ENCODE measurements around the gene CCSER1. TPM values are rescaled to one million over a fixed set of nuclear protein-coding genes. Genes with fewer than 3 reads are reported as not detected.
A peak's percentile ranks its signal among the peaks of the same experiment; 100 is the strongest.

CCSER1 gene
- total and polyA plus RNA-seq, 2 experiments from 2014 or later, result 2.9 to 3.4 TPM

DNA sequence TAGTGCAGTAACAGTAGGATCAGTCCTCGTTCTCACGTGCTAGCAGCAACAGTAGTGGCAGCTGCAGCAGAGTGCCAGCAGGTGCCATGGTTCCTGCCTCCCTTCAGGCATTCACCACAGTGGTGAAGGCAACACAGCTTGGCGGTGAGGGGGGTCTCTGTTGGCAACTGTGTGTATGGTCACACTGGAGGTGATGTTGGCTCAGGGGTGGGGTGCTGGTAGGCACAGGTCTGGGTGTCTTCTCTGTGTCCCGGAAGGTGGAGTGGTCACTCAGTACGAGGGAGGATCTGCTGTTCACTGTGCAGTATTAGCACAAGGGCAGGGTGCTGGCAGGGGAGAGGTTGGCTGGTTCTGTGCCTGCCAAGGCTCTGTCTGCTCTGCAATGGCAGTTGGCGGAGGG, 671.8 kb downstream of the CCSER1 start:
- 0 out of 2 replicates have a peak, but pooled peaks cover 5% of the 10 kb centered on the region for H3K36me3 ChIP-seq (ENCODE audit: insufficient read depth)
- no peak overlapping the region for H3K4me3 ChIP-seq
- DNase-seq (ENCODE audit: low spot score) (no peak), ATAC-seq (no peak)
- peak overlapping the region; percentile 88; the same call in 1 of the 2 replicates for H3K27ac Mint-ChIP-seq
- H3K9me3 Mint-ChIP-seq, result peaks cover 40% of the 10 kb centered on the region
- no peaks in the 10 kb centered on the region for H3K27me3 ChIP-seq (ENCODE audit: insufficient read depth)
- no peak overlapping the region for H3K4me3 Mint-ChIP-seq
- no peaks in the 10 kb centered on the region; the same call in 1 of the 2 replicates for H3K9me2 ChIP-seq (ENCODE audit: insufficient read depth)
- H3K4me1 ChIP-seq (ENCODE audit: insufficient read depth), result no peaks in the 10 kb centered on the region
- H3K4me1 Mint-ChIP-seq, result no peaks in the 10 kb centered on the region
- H3K4me2 ChIP-seq, result no peak overlapping the region
- H2AFZ ChIP-seq, result no peak overlapping the region
- H3K36me3 Mint-ChIP-seq (ENCODE audit: low read depth), result peaks cover 32% of the 10 kb centered on the region
- TF ChIP-seq, protein P1, sequence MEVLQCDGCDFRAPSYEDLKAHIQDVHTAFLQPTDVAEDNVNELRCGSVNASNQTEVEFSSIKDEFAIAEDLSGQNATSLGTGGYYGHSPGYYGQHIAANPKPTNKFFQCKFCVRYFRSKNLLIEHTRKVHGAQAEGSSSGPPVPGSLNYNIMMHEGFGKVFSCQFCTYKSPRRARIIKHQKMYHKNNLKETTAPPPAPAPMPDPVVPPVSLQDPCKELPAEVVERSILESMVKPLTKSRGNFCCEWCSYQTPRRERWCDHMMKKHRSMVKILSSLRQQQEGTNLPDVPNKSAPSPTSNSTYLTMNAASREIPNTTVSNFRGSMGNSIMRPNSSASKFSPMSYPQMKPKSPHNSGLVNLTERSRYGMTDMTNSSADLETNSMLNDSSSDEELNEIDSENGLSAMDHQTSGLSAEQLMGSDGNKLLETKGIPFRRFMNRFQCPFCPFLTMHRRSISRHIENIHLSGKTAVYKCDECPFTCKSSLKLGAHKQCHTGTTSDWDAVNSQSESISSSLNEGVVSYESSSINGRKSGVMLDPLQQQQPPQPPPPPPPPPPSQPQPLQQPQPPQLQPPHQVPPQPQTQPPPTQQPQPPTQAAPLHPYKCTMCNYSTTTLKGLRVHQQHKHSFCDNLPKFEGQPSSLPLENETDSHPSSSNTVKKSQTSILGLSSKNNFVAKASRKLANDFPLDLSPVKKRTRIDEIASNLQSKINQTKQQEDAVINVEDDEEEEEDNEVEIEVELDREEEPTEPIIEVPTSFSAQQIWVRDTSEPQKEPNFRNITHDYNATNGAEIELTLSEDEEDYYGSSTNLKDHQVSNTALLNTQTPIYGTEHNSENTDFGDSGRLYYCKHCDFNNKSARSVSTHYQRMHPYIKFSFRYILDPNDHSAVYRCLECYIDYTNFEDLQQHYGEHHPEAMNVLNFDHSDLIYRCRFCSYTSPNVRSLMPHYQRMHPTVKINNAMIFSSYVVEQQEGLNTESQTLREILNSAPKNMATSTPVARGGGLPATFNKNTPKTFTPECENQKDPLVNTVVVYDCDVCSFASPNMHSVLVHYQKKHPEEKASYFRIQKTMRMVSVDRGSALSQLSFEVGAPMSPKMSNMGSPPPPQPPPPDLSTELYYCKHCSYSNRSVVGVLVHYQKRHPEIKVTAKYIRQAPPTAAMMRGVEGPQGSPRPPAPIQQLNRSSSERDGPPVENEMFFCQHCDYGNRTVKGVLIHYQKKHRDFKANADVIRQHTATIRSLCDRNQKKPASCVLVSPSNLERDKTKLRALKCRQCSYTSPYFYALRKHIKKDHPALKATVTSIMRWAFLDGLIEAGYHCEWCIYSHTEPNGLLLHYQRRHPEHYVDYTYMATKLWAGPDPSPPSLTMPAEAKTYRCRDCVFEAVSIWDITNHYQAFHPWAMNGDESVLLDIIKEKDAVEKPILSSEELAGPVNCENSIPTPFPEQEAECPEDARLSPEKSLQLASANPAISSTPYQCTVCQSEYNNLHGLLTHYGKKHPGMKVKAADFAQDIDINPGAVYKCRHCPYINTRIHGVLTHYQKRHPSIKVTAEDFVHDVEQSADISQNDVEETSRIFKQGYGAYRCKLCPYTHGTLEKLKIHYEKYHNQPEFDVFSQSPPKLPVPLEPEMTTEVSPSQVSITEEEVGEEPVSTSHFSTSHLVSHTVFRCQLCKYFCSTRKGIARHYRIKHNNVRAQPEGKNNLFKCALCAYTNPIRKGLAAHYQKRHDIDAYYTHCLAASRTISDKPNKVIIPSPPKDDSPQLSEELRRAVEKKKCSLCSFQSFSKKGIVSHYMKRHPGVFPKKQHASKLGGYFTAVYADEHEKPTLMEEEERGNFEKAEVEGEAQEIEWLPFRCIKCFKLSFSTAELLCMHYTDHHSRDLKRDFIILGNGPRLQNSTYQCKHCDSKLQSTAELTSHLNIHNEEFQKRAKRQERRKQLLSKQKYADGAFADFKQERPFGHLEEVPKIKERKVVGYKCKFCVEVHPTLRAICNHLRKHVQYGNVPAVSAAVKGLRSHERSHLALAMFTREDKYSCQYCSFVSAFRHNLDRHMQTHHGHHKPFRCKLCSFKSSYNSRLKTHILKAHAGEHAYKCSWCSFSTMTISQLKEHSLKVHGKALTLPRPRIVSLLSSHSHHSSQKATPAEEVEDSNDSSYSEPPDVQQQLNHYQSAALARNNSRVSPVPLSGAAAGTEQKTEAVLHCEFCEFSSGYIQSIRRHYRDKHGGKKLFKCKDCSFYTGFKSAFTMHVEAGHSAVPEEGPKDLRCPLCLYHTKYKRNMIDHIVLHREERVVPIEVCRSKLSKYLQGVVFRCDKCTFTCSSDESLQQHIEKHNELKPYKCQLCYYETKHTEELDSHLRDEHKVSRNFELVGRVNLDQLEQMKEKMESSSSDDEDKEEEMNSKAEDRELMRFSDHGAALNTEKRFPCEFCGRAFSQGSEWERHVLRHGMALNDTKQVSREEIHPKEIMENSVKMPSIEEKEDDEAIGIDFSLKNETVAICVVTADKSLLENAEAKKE (CRISPR knock-in tag; IDR thresholded peaks at IDR 0.05), result no peak
- TF ChIP-seq STAT1 (IDR thresholded peaks at IDR 0.05; ENCODE audit: unreplicated experiment), result no peak
- no peak for TF ChIP-seq NANOG (IDR thresholded peaks at IDR 0.05; ENCODE audit: borderline replicate concordance)
- TF ChIP-seq, protein P2, sequence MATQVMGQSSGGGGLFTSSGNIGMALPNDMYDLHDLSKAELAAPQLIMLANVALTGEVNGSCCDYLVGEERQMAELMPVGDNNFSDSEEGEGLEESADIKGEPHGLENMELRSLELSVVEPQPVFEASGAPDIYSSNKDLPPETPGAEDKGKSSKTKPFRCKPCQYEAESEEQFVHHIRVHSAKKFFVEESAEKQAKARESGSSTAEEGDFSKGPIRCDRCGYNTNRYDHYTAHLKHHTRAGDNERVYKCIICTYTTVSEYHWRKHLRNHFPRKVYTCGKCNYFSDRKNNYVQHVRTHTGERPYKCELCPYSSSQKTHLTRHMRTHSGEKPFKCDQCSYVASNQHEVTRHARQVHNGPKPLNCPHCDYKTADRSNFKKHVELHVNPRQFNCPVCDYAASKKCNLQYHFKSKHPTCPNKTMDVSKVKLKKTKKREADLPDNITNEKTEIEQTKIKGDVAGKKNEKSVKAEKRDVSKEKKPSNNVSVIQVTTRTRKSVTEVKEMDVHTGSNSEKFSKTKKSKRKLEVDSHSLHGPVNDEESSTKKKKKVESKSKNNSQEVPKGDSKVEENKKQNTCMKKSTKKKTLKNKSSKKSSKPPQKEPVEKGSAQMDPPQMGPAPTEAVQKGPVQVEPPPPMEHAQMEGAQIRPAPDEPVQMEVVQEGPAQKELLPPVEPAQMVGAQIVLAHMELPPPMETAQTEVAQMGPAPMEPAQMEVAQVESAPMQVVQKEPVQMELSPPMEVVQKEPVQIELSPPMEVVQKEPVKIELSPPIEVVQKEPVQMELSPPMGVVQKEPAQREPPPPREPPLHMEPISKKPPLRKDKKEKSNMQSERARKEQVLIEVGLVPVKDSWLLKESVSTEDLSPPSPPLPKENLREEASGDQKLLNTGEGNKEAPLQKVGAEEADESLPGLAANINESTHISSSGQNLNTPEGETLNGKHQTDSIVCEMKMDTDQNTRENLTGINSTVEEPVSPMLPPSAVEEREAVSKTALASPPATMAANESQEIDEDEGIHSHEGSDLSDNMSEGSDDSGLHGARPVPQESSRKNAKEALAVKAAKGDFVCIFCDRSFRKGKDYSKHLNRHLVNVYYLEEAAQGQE (IDR thresholded peaks at IDR 0.05; ENCODE audit: unreplicated experiment), result no peak
- no peak for TF ChIP-seq ZNF114 (CRISPR knock-in tag; IDR thresholded peaks at IDR 0.05)
- no peak for TF ChIP-seq POLR2AphosphoS5 (IDR thresholded peaks at IDR 0.05; ENCODE audit: low read depth)
- TF ChIP-seq CREB1 (CRISPR knock-in tag; IDR thresholded peaks at IDR 0.05; ENCODE audit: low read depth), result no peak
- no peak for TF ChIP-seq EZH2 (IDR thresholded peaks at IDR 0.05; ENCODE audit: low read depth, unreplicated experiment)
- TF ChIP-seq ZNF331 (CRISPR knock-in tag; IDR thresholded peaks at IDR 0.05; ENCODE audit: low read depth), result no peak
- TF ChIP-seq, protein P3, sequence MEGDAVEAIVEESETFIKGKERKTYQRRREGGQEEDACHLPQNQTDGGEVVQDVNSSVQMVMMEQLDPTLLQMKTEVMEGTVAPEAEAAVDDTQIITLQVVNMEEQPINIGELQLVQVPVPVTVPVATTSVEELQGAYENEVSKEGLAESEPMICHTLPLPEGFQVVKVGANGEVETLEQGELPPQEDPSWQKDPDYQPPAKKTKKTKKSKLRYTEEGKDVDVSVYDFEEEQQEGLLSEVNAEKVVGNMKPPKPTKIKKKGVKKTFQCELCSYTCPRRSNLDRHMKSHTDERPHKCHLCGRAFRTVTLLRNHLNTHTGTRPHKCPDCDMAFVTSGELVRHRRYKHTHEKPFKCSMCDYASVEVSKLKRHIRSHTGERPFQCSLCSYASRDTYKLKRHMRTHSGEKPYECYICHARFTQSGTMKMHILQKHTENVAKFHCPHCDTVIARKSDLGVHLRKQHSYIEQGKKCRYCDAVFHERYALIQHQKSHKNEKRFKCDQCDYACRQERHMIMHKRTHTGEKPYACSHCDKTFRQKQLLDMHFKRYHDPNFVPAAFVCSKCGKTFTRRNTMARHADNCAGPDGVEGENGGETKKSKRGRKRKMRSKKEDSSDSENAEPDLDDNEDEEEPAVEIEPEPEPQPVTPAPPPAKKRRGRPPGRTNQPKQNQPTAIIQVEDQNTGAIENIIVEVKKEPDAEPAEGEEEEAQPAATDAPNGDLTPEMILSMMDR (conservative IDR thresholded peaks at IDR 0.05; ENCODE audit: low read depth in 2 of 2), result no peak
- TF ChIP-seq, protein P4, sequence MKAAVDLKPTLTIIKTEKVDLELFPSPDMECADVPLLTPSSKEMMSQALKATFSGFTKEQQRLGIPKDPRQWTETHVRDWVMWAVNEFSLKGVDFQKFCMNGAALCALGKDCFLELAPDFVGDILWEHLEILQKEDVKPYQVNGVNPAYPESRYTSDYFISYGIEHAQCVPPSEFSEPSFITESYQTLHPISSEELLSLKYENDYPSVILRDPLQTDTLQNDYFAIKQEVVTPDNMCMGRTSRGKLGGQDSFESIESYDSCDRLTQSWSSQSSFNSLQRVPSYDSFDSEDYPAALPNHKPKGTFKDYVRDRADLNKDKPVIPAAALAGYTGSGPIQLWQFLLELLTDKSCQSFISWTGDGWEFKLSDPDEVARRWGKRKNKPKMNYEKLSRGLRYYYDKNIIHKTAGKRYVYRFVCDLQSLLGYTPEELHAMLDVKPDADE (IDR thresholded peaks at IDR 0.05), result no peak
- no peak for TF ChIP-seq EZH2phosphoT487 (IDR thresholded peaks at IDR 0.05; ENCODE audit: unreplicated experiment)
- no peak for TF ChIP-seq JUNB (IDR thresholded peaks at IDR 0.05; ENCODE audit: unreplicated experiment)
- no peaks in the 10 kb centered on the region for H3F3A ChIP-seq (replicated peaks; ENCODE audit: low read depth)
- no peaks in the 10 kb centered on the region for H3K79me2 ChIP-seq (replicated peaks; ENCODE audit: insufficient read depth)
- H3K27me3 Mint-ChIP-seq (ENCODE audit: insufficient read depth, low read depth, poor library complexity), result peaks cover 4% of the 10 kb centered on the region
- H3K27ac ChIP-seq (ENCODE audit: low read depth), result no peak overlapping the region
- H4K20me1 ChIP-seq (replicated peaks; ENCODE audit: insufficient read depth), result no peaks in the 10 kb centered on the region
